GM23338 (cell line): ENCODE results near the gene MAN2B2. TPM values are rescaled to one million over a fixed set of nuclear protein-coding genes. Genes with fewer than 3 reads are reported as not detected.

Source experiments
- ATAC-seq: fragments of 200-7000 bp; cut with Tn5 transposase; 3 replicates; pipeline ENCODE4 v1.9.1; 2020
- DNase-seq: peaks from one replicate; pipeline ENCODE4 v3.0.0-alpha.2; 2015; ENCODE audit warnings: low spot score
- H2AFZ ChIP-seq: fragments of 200-600 bp; sonication (generic); 2 replicates; pipeline ENCODE4 v1.8.0; 2016; ENCODE audit warnings: antibody characterized with exemption, mild to moderate bottlenecking, moderate library complexity
- H3F3A ChIP-seq: fragments of 200-600 bp; sonication (generic); replicated peaks from 2 replicates; pipeline ENCODE4 v1.8.0; 2017; ENCODE audit warnings: antibody characterized with exemption, mixed run types, low read depth
- H3K27ac ChIP-seq: fragments of 200-600 bp; sonication (generic); 2 replicates; pipeline ENCODE4 v1.6.1; 2016; ENCODE audit warnings: low read depth
- H3K27me3 ChIP-seq: fragments of 200-600 bp; sonication (generic); 2 replicates; pipeline ENCODE4 v1.8.0; 2016; ENCODE audit warnings: mild to moderate bottlenecking, mixed run types, moderate library complexity; ENCODE audit not compliant: insufficient read depth
- H3K36me3 ChIP-seq: fragments of 200-600 bp; sonication (generic); 2 replicates; pipeline ENCODE4 v1.8.0; 2016; ENCODE audit warnings: mild to moderate bottlenecking; ENCODE audit not compliant: insufficient read depth
- H3K4me1 ChIP-seq: fragments of 200-600 bp; sonication (generic); 2 replicates; pipeline ENCODE4 v1.8.0; 2016; ENCODE audit warnings: mild to moderate bottlenecking, moderate library complexity; ENCODE audit not compliant: insufficient read depth
- H3K4me2 ChIP-seq: fragments of 200-600 bp; sonication (generic); 2 replicates; pipeline ENCODE4 v1.7.1; 2017; ENCODE audit warnings: mixed run types
- H3K4me3 ChIP-seq: fragments of 200-600 bp; sonication (generic); 2 replicates; pipeline ENCODE4 v1.6.1; 2016; ENCODE audit warnings: mixed run types
- H3K79me2 ChIP-seq: fragments of 200-600 bp; sonication (generic); replicated peaks from 2 replicates; pipeline ENCODE4 v1.8.0; 2017; ENCODE audit warnings: mild to moderate bottlenecking; ENCODE audit not compliant: insufficient read depth
- H3K9me2 ChIP-seq: fragments of 200-600 bp; sonication (generic); 2 replicates; pipeline ENCODE4 v1.8.0; 2017; ENCODE audit not compliant: insufficient read depth
- H4K20me1 ChIP-seq: fragments of 200-600 bp; sonication (generic); replicated peaks from 2 replicates; pipeline ENCODE4 v1.8.0; 2017; ENCODE audit warnings: mild to moderate bottlenecking; ENCODE audit not compliant: insufficient read depth
- H3K27ac Mint-ChIP-seq: 2 replicates; pipeline ENCODE4 v1.8.0; 2020; ENCODE audit warnings: inconsistent platforms, mild to moderate bottlenecking, moderate library complexity, mixed read lengths
- H3K27me3 Mint-ChIP-seq: 3 replicates; pipeline ENCODE4 v1.8.0; 2022; ENCODE audit warnings: low read depth, mild to moderate bottlenecking, moderate library complexity, mixed read lengths, inconsistent platforms; ENCODE audit not compliant: insufficient read depth, poor library complexity
- H3K36me3 Mint-ChIP-seq: 3 replicates; pipeline ENCODE4 v1.8.0; 2021; ENCODE audit warnings: low read depth, mild to moderate bottlenecking, inconsistent platforms, moderate library complexity, mixed read lengths
- H3K4me1 Mint-ChIP-seq: 3 replicates; pipeline ENCODE4 v1.8.0; 2020; ENCODE audit warnings: mild to moderate bottlenecking, inconsistent platforms, mixed read lengths
- H3K4me3 Mint-ChIP-seq: 3 replicates; pipeline ENCODE4 v1.8.0; 2021; ENCODE audit warnings: moderate library complexity, mild to moderate bottlenecking, inconsistent platforms, mixed read lengths
- H3K9me3 Mint-ChIP-seq: 3 replicates; pipeline ENCODE4 v1.8.0; 2020; ENCODE audit warnings: moderate library complexity, mild to moderate bottlenecking, inconsistent platforms, mixed read lengths
- EZH2phosphoT487 ChIP-seq: fragments of 200-600 bp; sonication (generic); IDR thresholded peaks from one replicate; pipeline ENCODE4 v1.8.1; 2018; ENCODE audit warnings: antibody characterized with exemption; ENCODE audit not compliant: unreplicated experiment
- JUNB ChIP-seq: IDR thresholded peaks from one replicate; pipeline ENCODE4 v1.6.1; 2016; ENCODE audit warnings: antibody characterized with exemption; ENCODE audit not compliant: unreplicated experiment
- POLR2AphosphoS5 ChIP-seq: IDR thresholded peaks from 2 replicates; pipeline ENCODE4 v1.6.1; 2016; ENCODE audit warnings: antibody characterized with exemption, low read depth
- STAT1 ChIP-seq: IDR thresholded peaks from one replicate; pipeline ENCODE4 v1.6.1; 2016; ENCODE audit warnings: antibody characterized with exemption; ENCODE audit not compliant: unreplicated experiment
- ZNF114 ChIP-seq: fragments of 250-450 bp; sonication (Bioruptor Pico); IDR thresholded peaks from 2 replicates; pipeline ENCODE4 v1.5.0; 2020; ENCODE audit warnings: mild to moderate bottlenecking, moderate library complexity
- ZNF331 ChIP-seq: fragments of 250-450 bp; sonication (Bioruptor Pico); IDR thresholded peaks from 2 replicates; pipeline ENCODE4 v1.5.0; 2020; ENCODE audit warnings: low read depth, mild to moderate bottlenecking, moderate library complexity
- polyA plus RNA-seq: library from polyadenylated mRNA; unstranded; fragments of >200 nt; fragmentation: Nextera tagmentation; extraction: Ambion mirVana; gene quantifications from 2 replicates; pipeline ENCODE4 v1.2.1, GENCODE V29; 2016
- total RNA-seq: library from RNA; depleted of rRNA; stranded (reverse); fragments of >200 nt; shearing (Covaris generic); gene quantifications from 2 replicates; pipeline ENCODE4 v1.2.3, GENCODE V29; 2014
- TF ChIP-seq, protein P1 (sequence below): fragments of 250-450 bp; sonication (Bioruptor Pico); IDR thresholded peaks from 2 replicates; pipeline ENCODE4 v1.5.0; 2020; ENCODE audit warnings: mild to moderate bottlenecking, moderate library complexity
- TF ChIP-seq, protein P2 (sequence below), 2 experiments: fragments of 200-600 bp in 1 of 2; sonication (generic) in 1 of 2; conservative IDR thresholded peaks; 2 replicates each; pipeline versions ENCODE4 v1.5.1 to v1.6.1; 2016 to 2017; ENCODE audit warnings: antibody characterized with exemption in 2 of 2, low read depth in 2 of 2, mild to moderate bottlenecking in 2 of 2, moderate library complexity in 1 of 2
- TF ChIP-seq, protein P3 (sequence below): IDR thresholded peaks from one replicate; pipeline ENCODE4 v1.6.1; 2018; ENCODE audit warnings: antibody characterized with exemption; ENCODE audit not compliant: unreplicated experiment

Gene MAN2B2
- total and polyA plus RNA-seq, 2 experiments from 2014 or later, result 1.6 to 6.9 TPM

DNA sequence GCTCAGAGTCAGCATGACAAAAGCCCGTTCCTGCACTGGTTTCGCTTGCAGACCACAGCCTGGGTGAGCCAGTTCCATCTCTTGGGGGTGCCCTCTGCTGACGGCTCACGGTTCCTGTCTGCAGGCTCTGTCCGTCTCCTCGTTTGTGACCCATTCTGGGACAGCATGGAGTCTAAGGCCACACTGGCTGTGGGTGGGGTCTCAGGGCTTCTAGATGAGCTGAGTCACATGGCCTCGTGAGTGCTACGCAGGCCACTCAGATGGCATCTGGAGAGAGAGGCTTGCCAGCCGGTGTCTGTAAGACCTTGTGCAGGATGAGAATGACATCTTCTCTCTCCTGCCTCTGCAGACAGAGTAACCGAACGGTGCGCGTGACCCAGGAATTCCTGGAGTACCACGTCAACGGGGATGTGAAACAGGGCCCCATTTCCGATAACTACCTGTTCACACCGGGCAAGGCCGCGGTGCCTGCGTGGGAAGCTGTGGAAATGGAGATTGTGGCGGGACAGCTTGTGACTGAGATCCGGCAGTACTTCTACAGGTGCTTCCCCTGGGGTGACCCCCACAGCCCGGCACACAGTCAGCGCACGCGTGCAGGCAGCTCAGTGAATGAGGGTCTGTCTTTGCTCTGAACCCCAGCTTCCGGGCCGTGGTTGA lies 33.9 kb downstream of the MAN2B2 start (continued):
- TF ChIP-seq, protein P1, sequence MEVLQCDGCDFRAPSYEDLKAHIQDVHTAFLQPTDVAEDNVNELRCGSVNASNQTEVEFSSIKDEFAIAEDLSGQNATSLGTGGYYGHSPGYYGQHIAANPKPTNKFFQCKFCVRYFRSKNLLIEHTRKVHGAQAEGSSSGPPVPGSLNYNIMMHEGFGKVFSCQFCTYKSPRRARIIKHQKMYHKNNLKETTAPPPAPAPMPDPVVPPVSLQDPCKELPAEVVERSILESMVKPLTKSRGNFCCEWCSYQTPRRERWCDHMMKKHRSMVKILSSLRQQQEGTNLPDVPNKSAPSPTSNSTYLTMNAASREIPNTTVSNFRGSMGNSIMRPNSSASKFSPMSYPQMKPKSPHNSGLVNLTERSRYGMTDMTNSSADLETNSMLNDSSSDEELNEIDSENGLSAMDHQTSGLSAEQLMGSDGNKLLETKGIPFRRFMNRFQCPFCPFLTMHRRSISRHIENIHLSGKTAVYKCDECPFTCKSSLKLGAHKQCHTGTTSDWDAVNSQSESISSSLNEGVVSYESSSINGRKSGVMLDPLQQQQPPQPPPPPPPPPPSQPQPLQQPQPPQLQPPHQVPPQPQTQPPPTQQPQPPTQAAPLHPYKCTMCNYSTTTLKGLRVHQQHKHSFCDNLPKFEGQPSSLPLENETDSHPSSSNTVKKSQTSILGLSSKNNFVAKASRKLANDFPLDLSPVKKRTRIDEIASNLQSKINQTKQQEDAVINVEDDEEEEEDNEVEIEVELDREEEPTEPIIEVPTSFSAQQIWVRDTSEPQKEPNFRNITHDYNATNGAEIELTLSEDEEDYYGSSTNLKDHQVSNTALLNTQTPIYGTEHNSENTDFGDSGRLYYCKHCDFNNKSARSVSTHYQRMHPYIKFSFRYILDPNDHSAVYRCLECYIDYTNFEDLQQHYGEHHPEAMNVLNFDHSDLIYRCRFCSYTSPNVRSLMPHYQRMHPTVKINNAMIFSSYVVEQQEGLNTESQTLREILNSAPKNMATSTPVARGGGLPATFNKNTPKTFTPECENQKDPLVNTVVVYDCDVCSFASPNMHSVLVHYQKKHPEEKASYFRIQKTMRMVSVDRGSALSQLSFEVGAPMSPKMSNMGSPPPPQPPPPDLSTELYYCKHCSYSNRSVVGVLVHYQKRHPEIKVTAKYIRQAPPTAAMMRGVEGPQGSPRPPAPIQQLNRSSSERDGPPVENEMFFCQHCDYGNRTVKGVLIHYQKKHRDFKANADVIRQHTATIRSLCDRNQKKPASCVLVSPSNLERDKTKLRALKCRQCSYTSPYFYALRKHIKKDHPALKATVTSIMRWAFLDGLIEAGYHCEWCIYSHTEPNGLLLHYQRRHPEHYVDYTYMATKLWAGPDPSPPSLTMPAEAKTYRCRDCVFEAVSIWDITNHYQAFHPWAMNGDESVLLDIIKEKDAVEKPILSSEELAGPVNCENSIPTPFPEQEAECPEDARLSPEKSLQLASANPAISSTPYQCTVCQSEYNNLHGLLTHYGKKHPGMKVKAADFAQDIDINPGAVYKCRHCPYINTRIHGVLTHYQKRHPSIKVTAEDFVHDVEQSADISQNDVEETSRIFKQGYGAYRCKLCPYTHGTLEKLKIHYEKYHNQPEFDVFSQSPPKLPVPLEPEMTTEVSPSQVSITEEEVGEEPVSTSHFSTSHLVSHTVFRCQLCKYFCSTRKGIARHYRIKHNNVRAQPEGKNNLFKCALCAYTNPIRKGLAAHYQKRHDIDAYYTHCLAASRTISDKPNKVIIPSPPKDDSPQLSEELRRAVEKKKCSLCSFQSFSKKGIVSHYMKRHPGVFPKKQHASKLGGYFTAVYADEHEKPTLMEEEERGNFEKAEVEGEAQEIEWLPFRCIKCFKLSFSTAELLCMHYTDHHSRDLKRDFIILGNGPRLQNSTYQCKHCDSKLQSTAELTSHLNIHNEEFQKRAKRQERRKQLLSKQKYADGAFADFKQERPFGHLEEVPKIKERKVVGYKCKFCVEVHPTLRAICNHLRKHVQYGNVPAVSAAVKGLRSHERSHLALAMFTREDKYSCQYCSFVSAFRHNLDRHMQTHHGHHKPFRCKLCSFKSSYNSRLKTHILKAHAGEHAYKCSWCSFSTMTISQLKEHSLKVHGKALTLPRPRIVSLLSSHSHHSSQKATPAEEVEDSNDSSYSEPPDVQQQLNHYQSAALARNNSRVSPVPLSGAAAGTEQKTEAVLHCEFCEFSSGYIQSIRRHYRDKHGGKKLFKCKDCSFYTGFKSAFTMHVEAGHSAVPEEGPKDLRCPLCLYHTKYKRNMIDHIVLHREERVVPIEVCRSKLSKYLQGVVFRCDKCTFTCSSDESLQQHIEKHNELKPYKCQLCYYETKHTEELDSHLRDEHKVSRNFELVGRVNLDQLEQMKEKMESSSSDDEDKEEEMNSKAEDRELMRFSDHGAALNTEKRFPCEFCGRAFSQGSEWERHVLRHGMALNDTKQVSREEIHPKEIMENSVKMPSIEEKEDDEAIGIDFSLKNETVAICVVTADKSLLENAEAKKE (CRISPR knock-in tag), result no peak
- TF ChIP-seq ZNF114 (CRISPR knock-in tag) (no peak), JUNB (no peak)
- TF ChIP-seq, protein P2, sequence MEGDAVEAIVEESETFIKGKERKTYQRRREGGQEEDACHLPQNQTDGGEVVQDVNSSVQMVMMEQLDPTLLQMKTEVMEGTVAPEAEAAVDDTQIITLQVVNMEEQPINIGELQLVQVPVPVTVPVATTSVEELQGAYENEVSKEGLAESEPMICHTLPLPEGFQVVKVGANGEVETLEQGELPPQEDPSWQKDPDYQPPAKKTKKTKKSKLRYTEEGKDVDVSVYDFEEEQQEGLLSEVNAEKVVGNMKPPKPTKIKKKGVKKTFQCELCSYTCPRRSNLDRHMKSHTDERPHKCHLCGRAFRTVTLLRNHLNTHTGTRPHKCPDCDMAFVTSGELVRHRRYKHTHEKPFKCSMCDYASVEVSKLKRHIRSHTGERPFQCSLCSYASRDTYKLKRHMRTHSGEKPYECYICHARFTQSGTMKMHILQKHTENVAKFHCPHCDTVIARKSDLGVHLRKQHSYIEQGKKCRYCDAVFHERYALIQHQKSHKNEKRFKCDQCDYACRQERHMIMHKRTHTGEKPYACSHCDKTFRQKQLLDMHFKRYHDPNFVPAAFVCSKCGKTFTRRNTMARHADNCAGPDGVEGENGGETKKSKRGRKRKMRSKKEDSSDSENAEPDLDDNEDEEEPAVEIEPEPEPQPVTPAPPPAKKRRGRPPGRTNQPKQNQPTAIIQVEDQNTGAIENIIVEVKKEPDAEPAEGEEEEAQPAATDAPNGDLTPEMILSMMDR (conservative IDR thresholded peaks at IDR 0.05; ENCODE audit: low read depth in 2 of 2), result peak; percentile 33 to 70; a peak in 3 of 4 replicates

DNA sequence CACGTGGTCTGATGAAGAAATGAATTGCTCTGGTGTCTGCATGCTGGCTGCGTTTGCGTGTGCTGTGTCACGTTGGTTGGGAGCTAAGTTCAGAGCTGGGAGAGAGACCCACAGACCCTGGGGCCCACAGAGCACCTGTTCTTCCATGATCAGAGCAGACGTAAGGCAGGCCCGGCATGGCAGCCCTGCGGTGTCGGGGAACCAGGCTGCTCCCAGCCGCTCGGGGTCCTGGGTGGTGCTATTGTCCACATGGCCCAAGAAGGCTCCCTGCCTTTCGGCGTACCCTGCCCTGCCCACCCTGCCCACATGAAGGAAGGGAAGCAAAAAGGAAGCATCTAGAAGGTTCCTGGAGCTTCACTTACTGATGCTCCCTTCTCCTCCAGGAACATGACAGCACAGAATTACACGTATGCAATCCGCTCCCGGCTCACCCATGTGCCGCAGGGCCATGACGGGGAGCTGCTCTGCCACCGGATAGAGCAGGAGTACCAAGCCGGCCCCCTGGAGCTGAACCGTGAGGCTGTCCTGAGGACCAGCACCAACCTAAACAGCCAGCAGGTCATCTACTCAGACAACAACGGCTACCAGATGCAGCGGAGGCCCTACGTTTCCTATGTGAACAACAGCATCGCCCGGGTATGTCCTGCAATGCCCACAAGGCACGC lies 34.6 kb downstream of the MAN2B2 start:
- peaks cover 21% of the 10 kb centered on the region for H3K36me3 Mint-ChIP-seq
- no peaks in the 10 kb centered on the region; the same call in 2 of the 3 replicates for H3K4me1 Mint-ChIP-seq
- H3K27me3 Mint-ChIP-seq, result peaks cover 8% of the 10 kb centered on the region
- TF ChIP-seq, protein P2 (conservative IDR thresholded peaks at IDR 0.05; ENCODE audit: low read depth in 2 of 2), result no peak
- no peak for TF ChIP-seq STAT1
- no peak for TF ChIP-seq EZH2phosphoT487
- no peak for TF ChIP-seq JUNB
- no peak for TF ChIP-seq ZNF331
- TF ChIP-seq POLR2AphosphoS5, result no peak
- TF ChIP-seq, protein P3, sequence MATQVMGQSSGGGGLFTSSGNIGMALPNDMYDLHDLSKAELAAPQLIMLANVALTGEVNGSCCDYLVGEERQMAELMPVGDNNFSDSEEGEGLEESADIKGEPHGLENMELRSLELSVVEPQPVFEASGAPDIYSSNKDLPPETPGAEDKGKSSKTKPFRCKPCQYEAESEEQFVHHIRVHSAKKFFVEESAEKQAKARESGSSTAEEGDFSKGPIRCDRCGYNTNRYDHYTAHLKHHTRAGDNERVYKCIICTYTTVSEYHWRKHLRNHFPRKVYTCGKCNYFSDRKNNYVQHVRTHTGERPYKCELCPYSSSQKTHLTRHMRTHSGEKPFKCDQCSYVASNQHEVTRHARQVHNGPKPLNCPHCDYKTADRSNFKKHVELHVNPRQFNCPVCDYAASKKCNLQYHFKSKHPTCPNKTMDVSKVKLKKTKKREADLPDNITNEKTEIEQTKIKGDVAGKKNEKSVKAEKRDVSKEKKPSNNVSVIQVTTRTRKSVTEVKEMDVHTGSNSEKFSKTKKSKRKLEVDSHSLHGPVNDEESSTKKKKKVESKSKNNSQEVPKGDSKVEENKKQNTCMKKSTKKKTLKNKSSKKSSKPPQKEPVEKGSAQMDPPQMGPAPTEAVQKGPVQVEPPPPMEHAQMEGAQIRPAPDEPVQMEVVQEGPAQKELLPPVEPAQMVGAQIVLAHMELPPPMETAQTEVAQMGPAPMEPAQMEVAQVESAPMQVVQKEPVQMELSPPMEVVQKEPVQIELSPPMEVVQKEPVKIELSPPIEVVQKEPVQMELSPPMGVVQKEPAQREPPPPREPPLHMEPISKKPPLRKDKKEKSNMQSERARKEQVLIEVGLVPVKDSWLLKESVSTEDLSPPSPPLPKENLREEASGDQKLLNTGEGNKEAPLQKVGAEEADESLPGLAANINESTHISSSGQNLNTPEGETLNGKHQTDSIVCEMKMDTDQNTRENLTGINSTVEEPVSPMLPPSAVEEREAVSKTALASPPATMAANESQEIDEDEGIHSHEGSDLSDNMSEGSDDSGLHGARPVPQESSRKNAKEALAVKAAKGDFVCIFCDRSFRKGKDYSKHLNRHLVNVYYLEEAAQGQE, result no peak

More for the DNA sequence above, 34.6 kb downstream of the MAN2B2 start:
- Mint-ChIP-seq H3K4me3 (no peak overlapping the region), H3K9me3 (peaks cover 8% of the 10 kb centered on the region; the same call in 1 of the 3 replicates), H3K27ac (no peak overlapping the region)
- H3K4me1 ChIP-seq, result no peaks in the 10 kb centered on the region
- no peak overlapping the region for H3K27ac ChIP-seq
- H3K27me3 ChIP-seq, result no peaks in the 10 kb centered on the region
- ATAC-seq (no peak), DNase-seq (no peak)
- H3K4me3 ChIP-seq, result no peak overlapping the region
- no peaks in the 10 kb centered on the region for H3K79me2 ChIP-seq
- no peaks in the 10 kb centered on the region for H3K9me2 ChIP-seq
- H4K20me1 ChIP-seq, result no peaks in the 10 kb centered on the region
- no peak overlapping the region for H3K4me2 ChIP-seq
- no peaks in the 10 kb centered on the region for H3F3A ChIP-seq
- no peaks in the 10 kb centered on the region for H3K36me3 ChIP-seq
- H2AFZ ChIP-seq, result no peak overlapping the region
